HG02763 (cell line): Measurements from ENCODE around the gene DGCR8.
A peak's percentile ranks its signal among the peaks of the same experiment; 100 is the strongest.

Experiments used
- ATAC-seq: cut with Tn5 transposase; IDR thresholded peaks from one replicate; pipeline ENCODE4 v1.9.1; 2021; ENCODE audit warnings: mild to moderate bottlenecking, moderate library complexity; ENCODE audit not compliant: unreplicated experiment

DGCR8 gene

GRCh38 chr22:20079745-20080444 is at the start of gene DGCR8:
Gene DGCR8 (plus strand): TSS chr22:20080241. CDS start chr22:20085964, 5,723 bp downstream.
- ATAC-seq = peak; percentile 86

GRCh38 chr22:20031732-20032406 is 48.2 kb upstream of the DGCR8 start:
- ATAC-seq = no peak

GRCh38 chr22:20032407-20032991 is 47.5 kb upstream of the DGCR8 start:
- no peak for ATAC-seq

GRCh38 chr22:20033045-20033706 is 46.9 kb upstream of the DGCR8 start:
- ATAC-seq = no peak

- no peak for ATAC-seq
These were observed 45.9 kb upstream of the DGCR8 start for GRCh38 chr22:20034143-20034542.

GRCh38 chr22:20035375-20036083 is 44.5 kb upstream of the DGCR8 start:
- ATAC-seq = no peak

- no peak for ATAC-seq
These were observed 44.0 kb upstream of the DGCR8 start for GRCh38 chr22:20036084-20036482.

GRCh38 chr22:20036535-20037392 is 43.3 kb upstream of the DGCR8 start:
- no peak for ATAC-seq

GRCh38 chr22:20037419-20037818 is 42.6 kb upstream of the DGCR8 start:
- no peak for ATAC-seq

- no peak for ATAC-seq
These were observed 41.5 kb upstream of the DGCR8 start for GRCh38 chr22:20038574-20038973.

- no peak for ATAC-seq
These were observed 40.2 kb upstream of the DGCR8 start for GRCh38 chr22:20039683-20040325.

- ATAC-seq = no peak
These were observed 39.5 kb upstream of the DGCR8 start for GRCh38 chr22:20040327-20041200.

GRCh38 chr22:20043057-20043996 is 36.7 kb upstream of the DGCR8 start:
- no peak for ATAC-seq

- ATAC-seq = no peak
These were observed 36.1 kb upstream of the DGCR8 start for GRCh38 chr22:20043997-20044342.

- no peak for ATAC-seq
These were observed 35.4 kb upstream of the DGCR8 start for GRCh38 chr22:20044495-20045151.

GRCh38 chr22:20046730-20047129 is 33.3 kb upstream of the DGCR8 start:
- no peak for ATAC-seq

- no peak for ATAC-seq
These were observed 28.1 kb upstream of the DGCR8 start for GRCh38 chr22:20051927-20052308.
